ENCODE results near the gene CD151.
A peak's percentile ranks its signal among the peaks of the same experiment; 100 is the strongest.

Gene CD151

DNA sequence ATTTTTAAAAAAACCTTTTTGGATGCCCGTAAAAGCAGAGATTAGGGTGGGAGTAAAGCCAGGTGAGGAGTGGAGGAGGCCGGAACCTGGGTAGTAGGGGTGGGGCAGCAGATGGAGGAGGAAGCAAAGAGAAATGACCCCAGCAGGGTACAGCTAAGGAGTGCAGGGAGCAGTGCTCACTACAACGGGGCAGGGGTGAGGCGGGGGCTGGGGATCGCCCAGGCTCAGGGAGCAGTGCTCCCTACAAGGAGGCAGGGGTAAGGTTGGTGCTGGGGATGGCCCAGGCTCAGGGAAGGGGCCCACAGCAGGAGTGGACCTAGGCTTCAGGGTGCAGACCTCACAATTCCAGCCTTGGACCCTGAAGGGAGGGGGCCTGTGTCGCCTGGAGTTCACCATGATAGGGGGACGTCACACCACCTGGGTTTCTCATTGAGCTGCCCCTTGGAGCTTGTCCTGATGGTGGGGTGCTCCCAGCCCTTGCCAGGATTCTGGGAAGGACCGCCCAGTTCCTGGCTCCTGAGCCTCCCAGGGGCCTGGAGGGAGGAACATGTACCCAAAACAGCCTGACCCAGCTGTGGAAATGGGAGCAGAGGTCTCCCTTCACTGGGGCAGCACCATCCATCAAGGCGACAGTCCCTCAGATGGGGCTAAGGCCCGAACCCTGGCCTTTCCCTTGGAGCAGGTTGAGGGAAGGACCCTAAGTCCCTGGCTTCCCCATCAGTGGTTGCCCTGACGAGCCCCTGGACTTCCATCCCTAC, 16.9 kb upstream of the CD151 start:
- DNase-seq (ENCODE audit: low spot score): no peak

DNA sequence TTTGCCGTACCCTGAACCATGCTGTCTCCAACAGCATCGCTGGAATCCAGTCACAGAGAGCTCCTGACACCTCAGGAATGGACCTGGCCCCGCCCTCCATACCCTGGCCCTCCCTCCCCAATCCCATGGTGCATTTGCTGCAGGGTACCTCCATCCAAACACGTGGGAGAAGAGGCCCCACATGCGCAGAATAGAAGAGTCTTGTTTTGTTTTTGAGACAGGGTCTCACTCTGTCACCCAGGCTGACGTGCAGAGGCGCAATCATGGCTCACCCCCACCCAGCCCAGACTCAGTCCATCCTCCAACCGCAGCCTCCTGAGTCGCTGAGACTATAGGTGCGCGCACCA, 16.3 kb upstream of the CD151 start:
- DNase-seq (ENCODE audit: low spot score): no peak

DNA sequence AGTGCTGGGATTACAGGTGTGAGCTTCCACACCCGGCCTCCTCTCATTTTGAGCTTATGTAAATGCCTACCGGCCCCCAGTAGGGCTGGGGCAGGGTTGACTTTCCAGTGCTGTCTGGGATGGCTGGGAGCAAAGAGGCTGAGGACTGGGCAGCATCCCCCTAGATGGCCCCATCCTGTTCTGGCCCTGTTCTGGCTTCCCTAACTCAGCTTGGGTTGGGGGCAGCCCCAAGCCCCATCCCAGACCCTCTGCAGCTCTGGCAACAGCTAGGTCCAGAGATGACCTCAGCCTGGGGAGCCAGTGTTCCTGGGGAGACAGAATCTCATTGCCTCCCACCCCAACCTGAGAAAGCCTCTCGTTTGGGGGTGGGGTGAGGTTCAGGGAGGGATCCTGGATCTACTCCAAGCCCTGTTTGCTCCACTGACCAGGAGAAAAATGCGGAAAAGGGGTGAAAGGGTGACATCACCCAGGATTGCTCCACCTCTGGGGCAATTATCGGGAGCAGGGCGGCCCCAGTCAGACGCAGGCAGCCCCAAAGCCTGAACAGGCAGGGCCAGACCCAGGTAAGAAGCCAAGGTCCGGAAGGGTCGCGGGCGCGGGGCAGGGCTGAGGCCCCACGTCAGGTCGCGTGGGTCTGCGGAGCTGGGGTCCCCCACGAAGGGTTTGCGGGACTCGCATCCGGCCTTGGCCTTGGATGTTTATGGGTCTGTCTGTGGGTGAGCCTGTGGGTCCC, 14.2 kb upstream of the CD151 start, which contains the start of gene PNPLA2:
Gene PNPLA2 (plus strand): TSS at position 519 of the 733 bp plus-strand sequence. CDS start 805 bp downstream, outside the sequence.
- no peak for DNase-seq (ENCODE audit: low spot score)

DNA sequence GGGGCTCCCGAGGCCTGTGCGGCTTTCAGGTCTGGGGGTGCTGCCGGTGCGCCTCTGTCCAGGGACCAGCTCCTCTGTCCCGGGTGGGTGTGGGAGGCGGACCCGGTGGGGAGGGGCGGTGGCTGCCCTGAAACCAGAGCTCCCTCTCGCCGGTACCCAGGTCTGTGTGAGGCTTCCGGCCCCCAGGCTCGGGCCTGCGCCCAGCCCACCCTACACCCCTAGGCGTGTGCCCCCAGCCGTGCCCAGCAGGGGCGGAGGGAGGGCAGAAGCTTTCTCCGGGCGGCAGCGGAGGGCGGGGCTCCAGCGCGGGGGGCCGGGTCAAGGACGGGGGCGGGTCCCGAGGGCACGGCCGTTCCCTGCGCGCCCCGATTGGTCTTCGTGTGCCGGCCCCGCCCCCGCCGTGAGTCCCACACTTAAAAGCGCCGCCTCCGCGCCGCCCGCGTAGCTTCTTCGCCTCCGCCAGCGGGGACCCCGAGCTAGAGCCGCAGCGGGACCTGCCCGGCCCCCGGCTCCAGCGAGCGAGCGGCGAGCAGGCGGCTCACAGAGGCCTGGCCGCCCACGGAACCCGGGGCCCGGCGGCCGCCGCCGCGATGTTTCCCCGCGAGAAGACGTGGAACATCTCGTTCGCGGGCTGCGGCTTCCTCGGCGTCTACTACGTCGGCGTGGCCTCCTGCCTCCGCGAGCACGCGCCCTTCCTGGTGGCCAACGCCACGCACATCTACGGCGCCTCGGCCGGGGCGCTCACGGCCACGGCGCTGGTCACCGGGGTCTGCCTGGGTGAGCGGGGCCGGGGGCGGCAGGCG, 13.4 kb upstream of the CD151 start:
- DNase-seq (ENCODE audit: low spot score): peak; percentile 94

DNA sequence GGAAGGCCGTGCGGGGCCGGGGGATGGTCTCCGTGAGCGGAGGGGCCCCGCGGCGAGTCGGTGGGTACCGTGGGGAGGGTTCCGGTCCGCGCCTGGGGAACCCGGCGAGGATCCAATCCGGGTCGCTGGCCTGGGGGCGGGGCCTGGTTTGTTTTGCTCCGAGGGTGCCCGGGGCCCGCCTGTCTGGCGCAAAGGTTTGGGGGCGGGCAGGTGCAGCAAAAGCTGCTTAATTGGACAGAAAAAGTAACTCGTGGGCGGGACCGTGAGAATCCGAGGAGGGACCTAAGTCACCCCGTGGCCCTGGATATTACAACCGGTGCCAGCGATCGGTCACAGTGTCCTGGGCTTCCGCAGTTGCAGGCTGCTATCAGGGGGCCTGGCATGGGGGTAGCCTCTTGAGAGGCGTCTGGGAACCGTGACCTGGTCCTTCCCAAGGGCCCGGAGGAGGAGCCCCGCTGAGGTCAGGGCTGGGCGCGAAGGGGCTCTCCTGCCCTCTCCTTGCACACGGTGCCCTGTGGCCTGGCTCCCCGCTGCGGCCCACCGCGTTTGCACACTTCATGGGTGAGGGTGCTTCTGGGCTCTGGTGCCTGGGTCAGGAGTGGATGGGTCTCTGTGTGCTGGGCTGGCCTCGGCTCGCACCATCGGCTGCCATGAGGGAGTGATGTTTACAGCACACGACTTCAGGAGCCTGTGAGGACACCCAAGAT, 12.7 kb upstream of the CD151 start:
- DNase-seq (ENCODE audit: low spot score): no peak

DNA sequence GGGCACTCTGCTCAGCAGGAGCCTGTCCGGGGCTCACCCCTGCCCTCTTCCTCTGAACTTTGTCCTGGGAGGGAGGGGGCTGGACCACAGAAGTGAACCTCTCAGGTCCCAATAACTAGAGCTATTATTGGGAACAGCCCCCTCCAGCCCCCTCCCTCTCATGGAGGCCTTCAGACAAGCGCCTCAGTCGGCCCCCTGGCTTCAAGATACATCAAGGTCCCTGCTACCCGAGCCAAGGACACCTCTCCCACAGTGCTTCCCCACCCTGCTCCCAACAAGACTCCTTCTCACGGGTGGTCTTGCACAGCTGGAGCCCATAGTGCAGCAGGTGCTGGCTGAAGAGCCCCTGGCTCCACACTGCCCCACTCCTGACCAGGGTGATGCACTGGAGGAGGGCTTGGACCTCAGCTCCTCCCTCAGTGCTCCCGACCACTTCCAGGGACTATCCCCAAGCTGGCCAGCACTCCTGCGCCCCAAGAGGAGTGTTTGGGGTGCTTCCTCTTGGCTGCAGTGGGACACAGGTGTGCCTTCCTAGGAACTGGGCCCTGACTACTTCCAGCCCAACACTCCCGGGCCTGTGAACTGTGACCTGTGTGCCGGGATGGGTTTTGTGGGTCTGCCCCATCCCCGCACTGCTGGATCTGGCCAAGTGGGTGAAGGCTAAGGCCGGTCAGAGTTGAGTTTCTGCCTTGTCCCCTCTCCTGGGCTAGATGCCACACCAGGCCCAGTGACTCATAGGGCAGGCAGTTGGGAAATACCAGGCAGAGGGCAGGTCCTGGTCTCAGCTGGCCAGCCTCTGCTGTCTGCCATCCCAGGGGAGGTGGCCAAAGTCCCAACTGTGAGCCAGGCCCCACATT, 11.9 kb upstream of the CD151 start:
- DNase-seq (ENCODE audit: low spot score): no peak

DNA sequence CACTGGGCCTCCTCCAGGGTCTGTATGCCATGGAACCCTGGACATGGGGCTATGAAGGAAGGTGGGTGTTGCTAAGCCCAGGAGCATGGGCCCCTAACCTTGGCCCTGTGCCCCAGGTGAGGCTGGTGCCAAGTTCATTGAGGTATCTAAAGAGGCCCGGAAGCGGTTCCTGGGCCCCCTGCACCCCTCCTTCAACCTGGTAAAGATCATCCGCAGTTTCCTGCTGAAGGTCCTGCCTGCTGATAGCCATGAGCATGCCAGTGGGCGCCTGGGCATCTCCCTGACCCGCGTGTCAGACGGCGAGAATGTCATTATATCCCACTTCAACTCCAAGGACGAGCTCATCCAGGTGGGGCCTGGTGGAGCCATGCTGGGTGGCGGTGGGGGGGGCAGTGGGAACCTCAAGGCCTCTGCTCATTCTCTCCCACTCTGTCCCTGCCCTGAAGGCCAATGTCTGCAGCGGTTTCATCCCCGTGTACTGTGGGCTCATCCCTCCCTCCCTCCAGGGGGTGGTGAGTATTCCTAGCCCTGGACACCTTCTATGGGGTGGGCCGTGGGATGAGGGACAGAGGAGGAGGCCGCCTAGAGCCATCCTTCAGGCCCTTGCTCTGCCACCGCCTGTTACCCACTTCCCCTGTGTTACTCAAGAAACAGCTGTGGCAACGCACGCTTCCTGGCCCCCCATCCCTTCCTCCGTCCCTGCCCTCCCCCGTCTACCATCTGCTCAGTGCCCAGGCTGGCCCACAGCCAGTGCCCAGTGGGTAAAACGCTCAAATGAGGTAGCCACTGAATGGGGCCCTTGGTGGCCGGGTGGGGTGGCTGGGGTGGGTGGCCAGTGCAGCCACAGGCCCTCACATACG, 11.0 kb upstream of the CD151 start:
- no peak for DNase-seq (ENCODE audit: low spot score)

DNA sequence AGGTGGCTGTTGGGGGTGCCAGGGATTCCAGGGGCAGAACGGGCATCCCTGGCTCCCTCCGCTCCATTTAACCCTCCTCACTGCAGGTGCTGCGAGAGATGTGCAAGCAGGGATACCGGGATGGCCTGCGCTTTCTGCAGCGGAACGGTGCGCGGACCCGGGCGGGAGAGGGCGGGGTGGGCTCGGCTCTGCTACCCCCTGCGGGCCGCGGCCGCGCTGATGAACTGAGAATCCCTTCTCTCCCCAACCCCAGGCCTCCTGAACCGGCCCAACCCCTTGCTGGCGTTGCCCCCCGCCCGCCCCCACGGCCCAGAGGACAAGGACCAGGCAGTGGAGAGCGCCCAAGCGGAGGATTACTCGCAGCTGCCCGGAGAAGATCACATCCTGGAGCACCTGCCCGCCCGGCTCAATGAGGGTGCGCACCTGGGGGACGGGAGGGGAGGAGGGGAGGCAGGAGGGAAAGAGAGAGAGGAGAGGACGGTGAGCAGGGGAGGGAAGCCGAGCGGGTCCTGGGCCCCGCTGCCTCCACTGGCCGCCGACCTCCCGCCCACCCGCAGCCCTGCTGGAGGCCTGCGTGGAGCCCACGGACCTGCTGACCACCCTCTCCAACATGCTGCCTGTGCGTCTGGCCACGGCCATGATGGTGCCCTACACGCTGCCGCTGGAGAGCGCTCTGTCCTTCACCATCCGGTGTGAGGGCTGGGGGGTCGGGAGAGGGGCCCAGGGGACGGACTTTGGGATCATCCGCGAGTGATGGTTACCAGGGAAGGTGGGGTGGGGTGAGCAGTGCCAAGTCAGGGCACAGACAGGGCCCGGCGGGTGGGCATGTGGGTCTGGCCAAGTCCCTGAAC, 9.1 kb upstream of the CD151 start:
- DNase-seq (ENCODE audit: low spot score): no peak

DNA sequence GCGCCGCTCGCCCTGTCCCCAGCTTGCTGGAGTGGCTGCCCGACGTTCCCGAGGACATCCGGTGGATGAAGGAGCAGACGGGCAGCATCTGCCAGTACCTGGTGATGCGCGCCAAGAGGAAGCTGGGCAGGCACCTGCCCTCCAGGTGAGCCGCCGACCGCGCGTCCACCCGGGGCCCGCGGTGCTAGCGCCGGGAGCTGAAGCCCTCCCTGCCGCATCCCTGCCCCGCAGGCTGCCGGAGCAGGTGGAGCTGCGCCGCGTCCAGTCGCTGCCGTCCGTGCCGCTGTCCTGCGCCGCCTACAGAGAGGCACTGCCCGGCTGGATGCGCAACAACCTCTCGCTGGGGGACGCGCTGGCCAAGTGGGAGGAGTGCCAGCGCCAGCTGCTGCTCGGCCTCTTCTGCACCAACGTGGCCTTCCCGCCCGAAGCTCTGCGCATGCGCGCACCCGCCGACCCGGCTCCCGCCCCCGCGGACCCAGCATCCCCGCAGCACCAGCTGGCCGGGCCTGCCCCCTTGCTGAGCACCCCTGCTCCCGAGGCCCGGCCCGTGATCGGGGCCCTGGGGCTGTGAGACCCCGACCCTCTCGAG, 8.4 kb upstream of the CD151 start:
- no peak for DNase-seq (ENCODE audit: low spot score)

GRCh38 chr11:824942-825341, 7.8 kb upstream of the CD151 start:
- no peak for DNase-seq (ENCODE audit: low spot score)

- no peak for DNase-seq (ENCODE audit: low spot score)
Measured at GRCh38 chr11:825366-826226, 7.2 kb upstream of the CD151 start.

GRCh38 chr11:826227-826621, 6.5 kb upstream of the CD151 start:
- no peak for DNase-seq (ENCODE audit: low spot score)

GRCh38 chr11:826836-827145, 6.0 kb upstream of the CD151 start:
- no peak for DNase-seq (ENCODE audit: low spot score)

DNA sequence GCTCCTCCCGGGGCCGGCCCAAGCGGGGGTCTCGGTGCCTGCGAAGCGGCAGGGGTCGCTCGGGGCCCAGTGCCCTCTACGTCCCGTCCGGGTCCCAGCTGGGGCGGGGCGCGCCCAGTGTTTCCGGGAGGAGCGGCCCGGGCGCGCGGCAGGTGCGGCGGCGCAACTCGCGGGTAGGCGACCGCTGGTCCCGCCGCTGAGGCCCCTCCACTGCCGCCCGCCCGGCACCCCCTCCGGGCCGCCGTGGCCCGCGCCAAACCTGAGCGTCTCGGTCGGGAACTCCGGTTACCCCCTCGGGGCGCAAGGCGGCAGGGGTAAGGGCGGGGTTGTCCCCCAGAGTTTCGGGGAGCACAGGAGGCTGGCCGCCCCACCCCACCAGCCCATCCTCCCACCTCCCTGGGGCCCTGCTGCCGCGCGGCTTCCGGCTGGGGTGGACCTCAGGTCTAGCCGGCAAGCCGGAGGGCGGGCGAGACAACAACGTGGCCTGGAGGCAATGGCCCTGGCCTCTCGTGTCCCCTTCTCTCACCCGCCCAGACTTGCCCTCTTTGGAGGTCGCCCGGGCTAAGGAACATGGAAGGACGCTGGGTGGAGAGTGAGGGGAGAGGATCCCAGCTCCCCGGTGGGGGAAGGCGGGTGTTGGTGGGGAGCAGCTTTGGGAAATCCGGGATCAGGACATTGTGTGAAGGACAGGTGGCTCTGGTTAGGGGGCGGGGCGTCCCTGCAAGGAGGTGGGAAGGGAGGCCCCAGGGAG, 5.4 kb upstream of the CD151 start:
- no peak for DNase-seq (ENCODE audit: low spot score)

DNA sequence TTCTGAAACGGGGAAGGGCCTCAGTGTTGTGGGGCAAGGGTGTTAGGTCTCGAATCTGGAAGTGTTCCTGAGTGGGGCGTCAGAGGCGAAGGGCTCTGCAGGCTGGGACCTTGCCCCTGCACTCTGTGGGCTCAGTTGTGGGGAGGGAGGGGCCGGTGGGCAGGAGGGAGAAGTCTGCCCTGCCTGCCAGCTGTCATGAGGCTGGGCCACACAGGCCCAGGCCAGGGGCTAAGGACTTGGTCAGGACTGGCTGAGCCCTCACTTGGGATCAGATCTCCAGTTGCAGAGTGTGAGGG, 4.9 kb upstream of the CD151 start, which contains the start of gene CRACR2B:
Gene CRACR2B (plus strand): TSS at position 23 of the 296 bp plus-strand sequence. CDS start 689 bp downstream, outside the sequence.
- DNase-seq (ENCODE audit: low spot score): no peak

DNA sequence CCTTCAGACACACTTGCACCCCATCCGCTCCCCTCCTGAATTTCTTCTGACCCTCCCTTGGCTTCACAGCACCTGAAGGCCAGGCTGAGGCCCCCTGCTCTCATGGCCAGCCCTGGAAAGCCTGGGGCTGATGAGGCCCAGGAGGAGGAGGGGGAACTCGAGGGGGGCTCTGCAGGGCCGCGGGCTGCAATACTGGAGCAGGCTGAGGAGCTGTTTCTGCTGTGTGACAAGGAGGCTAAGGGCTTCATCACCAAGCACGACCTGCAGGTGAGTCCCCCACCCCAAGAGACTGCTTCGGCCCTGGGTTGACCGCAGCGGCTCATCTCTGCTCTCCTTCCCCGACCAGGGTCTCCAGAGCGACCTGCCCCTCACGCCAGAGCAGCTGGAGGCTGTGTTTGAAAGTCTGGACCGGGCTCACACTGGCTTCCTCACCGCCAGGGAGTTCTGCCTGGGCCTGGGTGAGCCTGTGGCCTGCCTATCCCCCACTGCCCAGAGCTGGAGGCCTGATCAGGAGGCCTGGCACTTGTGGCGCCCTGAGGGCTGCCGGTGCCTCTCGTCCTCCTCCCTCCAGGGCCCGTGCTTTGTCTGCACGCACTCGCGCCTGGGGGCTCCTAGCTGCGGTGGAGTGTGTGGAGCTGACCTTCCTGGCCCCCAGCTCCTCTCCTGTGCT, 4.1 kb upstream of the CD151 start:
- no peak for DNase-seq (ENCODE audit: low spot score)
